ENCODE measurements around the gene BRD2.

BRD2 gene

DNA sequence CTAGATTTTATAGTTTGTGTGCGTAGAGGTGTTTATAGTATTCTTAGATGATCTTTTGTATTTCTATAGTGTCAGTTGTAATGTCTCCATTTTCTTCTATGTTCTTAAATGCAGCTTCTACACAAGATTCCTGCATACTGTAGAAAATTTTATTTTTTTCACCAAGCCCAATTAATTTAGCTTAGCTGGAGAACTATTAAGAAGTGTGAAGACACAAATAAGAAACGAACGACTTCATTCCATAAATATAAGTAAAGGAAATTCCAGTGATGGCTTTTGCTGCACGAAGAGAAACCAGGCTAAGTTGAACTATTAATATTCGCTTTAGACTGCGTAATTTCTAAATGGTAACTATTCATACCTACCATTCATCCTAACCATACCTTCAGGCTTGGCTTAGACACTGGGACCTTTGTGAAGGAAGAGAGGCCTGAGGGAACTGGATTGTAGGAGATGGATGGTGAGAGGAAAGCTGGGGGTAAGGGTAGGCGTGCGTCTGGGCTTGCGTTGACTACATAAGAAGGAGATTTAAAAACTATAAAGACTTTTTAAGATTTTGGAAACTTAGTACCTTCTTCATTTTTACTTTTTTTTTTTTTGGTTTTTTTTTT, 25.1 kb downstream of the BRD2 start:
- no peak for DNase-seq (ENCODE audit: low read depth, low spot score)

DNA sequence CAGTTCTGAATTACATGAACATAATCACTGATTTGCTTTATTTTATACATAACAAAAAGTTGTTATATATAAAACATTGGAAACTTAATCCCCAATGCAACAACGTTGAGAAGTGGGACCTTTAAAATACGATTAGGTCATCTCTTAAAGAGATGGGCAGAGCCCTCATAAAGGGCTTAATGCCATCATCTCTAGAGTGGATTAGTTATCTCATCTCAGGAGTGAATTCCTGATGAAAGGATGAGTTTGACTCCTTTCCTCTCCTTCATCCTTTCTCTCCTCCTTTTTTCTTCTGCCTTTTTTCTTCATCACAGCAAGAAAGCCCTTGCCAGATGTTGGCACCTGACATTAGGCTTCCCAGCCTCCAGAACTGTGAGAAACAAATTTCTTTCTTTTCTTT, 27.1 kb downstream of the BRD2 start:
- DNase-seq (ENCODE audit: low read depth, low spot score): no peak

DNA sequence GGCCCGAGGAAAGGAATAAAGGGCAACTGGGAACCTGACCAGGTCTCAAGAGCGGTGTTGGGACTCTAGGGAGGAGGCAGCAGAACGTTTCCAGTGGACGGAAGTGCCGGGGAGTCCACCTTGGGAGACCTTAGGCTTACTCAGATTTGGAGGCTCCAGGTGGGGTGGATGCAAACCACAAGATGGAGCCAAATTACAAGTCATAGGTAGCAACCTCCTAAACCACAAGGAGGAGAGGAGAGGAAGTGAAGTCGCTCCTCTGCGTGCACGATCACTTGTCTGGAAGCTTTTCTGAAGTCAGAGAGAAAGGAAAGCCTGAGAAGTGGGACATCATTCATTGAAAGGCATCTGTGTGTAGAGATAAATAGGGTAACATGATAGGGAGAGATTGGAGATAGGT, 31.7 kb downstream of the BRD2 start:
- no peak for DNase-seq (ENCODE audit: low read depth, low spot score)

DNA sequence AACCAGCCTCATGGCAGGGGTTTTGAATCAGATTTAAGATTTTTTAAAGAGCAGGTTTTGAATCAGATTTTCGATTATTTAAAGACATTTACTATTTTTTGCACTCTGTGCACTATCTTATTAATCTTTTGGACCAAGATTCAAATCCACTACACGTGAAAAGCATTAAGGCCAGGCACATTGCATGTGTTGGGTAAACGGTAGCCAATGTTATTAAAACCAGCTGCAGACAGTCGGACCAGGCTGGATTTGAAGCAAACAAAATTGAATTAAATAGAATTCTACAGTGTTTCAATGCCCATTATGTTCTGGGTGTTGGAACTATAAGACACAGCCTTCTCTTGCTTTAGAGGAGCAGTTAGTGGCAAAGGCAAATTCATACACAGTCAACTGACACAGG, 33.3 kb downstream of the BRD2 start:
- no peak for DNase-seq (ENCODE audit: low read depth, low spot score)

DNA sequence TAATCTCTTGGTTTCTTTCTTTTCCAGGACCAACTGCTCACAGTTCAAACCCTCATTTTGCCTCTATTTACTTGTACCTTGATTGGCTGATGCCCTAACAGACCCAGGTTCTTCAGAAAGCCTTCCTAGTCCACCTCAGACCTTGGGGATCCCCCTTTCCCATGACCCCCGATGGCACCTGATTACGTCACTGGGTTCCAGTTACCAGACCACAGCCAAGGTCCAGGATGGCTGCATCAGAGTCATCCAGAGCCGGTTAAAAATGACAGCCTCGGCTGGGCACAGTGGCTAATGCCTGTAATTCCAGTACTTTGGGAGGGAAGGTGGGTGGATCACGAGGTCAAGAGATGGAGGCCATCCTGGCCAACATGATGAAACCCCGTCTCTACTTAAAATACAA, 36.5 kb downstream of the BRD2 start:
- DNase-seq (ENCODE audit: low read depth, low spot score): no peak

DNA sequence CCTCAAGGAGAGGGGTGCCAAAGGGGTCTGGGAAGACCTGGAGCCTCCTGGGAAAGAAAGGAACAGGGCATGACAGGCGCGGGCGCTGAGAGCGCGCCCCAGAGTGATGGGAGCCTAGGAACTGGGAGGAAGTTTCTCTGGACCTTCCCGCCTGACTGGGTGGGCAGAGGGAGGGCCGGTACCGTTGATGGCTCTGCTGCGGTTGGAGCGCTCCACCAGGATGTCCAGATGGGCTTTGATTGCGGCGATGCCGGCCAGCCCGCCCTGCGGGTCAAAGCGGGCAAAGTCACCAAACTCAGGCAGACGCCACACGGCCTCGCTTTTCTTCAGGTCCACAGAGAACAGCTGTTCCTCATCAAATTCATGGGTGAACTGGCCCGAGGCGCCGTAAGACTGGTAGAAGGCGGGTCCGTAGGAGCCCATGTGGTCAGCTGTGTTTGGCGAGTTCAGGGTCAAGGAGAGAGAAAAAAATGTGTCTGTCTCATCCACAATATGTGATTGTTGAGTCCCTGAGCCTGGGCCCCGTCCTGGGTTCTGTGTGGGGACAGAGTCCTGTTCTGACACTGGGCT, 39.5 kb downstream of the BRD2 start:
- DNase-seq (ENCODE audit: low read depth, low spot score): no peak

DNA sequence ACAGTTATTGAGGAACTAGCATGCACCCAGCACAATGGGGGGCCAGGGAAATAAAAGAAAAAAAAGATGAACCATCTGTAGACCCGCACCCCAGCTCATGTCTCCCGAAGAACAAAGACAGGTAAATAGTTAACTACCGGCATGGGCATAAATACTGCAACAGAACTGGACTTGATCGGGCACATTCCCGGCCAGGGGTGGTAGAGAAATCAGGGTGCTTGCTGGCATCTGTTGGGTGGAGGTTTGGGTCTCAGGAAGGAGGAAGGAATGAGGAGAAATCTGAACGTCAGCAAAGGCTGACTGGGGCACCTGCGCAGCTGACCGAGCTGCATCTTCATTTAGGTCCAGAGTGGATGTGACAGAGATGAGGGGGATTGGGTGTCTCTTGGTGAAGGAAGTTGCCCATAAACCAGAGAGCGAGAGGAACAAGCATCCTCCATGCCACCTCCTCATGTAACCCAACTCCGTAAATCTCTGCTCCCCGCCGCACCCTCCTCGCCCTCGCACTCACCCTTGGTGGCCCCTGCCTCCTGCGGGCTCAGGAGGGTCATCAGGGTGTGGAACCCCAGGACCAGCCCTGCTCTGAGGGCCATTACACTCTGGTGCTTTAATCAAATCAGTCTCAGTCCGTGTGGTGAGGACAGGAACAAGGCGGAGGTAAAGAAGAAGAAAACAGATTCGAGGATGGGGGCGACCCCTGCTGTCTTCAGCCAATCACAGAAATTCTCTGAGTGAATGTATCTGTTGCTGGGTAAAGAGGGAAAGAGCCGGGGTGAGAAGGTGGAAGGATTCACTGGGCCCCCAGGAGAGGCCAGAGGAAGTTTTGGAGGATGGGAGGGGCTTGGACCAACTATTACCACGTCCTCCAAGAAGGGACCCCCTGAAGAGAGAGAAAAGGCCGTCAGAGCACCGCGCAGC, 40.8 kb downstream of the BRD2 start, which contains the start of gene HLA-DOA:
TSS of gene HLA-DOA (minus strand) at position 648 of the 918 bp plus-strand sequence.
- peak; percentile 16 for DNase-seq (ENCODE audit: low read depth, low spot score)

DNA sequence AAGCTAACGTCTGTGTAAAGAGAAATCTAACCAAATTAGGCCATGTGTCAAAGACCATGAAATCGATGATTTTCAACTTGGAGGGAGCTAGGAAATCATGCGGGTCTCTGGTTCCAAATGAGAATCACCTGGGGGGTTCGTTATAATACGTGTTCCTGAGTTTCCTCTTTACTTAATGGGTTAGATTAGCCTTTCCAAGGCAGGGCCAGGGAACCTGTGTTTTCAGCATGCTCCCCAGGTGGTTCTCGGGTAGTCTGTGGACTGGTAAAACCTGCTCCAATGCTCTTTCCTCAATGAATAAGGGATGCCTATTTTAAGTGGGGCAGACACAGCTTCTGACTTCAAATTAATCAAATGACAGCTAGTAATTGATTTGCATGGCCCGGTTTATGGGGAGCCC, 42.0 kb downstream of the BRD2 start:
- DNase-seq (ENCODE audit: low read depth, low spot score): no peak

DNA sequence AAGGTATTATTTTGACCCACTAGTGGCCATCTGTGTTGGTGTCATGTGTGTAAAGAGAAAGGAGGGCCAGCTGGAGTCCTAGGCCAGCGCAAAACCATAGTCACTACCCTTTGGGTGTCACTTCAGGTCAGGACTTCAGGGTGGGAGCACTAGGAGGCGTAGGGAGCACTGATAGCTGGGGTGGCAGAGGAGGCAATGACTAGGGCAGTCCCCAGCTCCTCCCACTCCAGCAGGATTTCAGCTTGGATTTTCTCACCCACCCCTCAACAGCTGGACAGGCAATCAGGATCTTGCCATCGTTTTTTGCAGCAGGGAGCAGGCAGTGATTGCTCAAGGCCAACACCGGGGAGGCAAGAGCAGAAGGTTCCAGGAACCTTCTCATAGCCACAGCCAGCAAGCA, 45.2 kb downstream of the BRD2 start:
- DNase-seq (ENCODE audit: low read depth, low spot score): no peak

DNA sequence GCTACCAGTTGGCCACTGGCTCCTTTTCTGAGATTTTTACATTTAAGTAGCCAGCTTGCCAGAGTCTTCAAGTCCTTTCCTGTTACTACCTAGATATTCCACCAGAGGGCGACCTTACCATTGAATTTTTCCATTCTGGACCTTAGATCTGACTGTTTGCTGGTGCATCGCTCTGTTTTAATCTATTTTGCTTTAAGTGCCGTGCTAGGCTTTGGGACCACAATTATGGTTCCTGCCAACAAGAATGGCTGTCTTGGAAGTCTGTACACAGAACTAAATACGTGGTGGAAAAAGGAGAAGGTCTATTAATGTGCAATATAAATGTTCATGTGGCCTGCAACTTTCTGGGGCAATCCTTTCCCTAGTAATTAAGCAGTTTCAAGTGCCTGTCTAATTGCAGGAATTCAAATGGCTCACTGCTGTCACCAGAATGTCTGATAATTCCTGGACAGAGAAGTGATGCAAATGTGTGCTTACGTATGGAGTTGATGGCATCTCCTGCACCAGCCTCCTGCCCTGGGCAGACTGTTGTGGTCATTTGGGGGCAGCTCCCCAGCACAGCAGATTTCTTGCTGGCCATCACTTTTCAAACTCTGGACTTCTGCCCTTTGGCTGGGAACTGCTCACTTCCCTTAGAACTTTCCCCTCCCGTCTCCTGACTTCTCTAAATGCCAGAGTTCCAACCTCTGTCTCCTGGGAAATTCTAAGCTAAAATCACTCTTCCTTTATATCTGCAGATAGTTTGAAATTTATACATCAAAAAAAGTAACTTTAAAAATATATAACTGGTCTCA, 46.6 kb downstream of the BRD2 start:
- peak; percentile 48 for DNase-seq (ENCODE audit: low read depth, low spot score)

DNA sequence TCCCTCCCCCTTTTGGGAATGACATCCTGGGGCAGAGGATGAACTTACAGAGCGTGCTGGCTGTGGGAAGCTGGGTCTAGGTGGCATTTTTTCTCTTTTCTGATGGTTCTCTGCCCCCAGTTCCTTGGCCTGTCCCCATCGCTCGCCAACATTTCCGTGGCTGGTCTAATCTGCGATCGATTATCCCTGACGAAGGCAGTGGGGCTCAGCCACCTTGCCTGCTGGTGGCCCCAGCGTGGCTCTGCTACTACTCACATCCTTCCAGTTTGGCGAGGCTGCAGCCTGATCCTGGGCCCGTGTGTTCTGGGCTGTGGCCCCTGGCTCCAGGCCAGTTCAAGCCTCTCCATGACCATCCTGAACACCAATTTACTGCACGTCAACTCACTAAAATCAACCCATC, 47.4 kb downstream of the BRD2 start:
- no peak for DNase-seq (ENCODE audit: low read depth, low spot score)

DNA sequence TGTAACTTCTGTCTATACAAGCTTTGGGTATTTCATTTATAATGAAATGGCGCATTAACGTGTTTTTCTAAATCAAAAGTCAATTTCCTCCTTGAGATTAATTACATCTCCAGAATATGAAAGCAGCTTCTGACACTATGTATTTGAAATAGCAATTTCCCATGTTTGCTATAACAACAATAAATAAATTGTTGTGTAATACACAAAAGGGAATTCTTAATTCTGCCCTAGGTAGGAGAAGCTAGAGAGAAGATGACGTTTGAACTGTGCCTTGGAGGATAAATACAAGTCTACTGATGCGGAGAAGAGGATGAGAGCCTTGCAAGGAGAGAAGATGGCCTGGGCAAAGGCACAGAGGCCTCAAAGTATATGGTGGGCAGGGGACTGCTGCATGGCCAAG, 48.6 kb downstream of the BRD2 start:
- no peak for DNase-seq (ENCODE audit: low read depth, low spot score)

DNA sequence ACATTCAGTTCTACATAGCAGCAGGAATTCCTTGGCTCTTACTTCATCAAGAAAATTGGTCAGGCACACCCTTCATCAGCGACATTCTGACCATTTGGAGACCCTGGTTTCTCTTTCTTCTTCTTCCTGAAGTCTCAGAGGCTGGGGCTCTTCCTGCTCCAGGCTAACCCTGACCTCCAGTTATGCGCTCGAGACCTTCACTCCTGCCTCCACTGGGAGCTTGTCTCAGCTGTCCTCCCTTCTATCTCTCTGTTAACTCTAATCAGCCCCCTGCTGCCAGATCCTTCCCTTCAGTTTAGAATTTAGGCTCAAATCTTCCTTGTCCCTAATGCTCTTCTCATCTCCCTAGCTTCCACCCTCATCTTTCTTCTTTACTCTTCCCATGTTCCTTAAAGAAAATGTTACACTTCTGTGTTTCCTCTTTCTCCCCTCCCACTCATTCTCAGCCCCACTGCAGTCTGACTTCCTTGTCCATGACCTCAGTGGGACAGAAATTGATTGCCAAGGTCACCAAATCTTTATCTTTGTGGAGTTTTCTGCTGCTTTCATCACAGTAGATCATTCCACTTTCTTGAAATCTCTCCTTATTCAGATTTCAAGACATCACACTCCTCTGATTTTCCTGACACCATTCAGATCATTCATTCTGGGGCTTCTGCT, 49.4 kb downstream of the BRD2 start:
- DNase-seq (ENCODE audit: low read depth, low spot score): no peak

DNA sequence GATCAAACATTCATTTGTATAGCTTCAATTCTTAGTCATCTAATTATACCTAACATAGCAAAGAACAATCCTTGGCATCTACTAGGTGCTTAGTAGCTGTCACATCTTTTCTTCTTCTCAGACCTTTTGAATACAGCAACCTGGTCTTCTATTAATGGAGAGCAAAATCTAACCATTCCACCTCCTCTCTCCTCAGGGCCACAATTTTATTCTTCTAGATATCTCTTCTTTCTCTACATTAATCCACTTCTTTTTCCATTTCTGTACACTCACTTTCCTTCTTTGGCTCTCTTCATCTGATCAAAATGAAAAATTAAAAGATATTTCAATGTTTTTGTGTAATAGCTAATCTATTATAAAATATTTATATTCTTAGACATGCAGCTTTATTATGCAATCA, 50.0 kb downstream of the BRD2 start:
- DNase-seq (ENCODE audit: low read depth, low spot score): no peak

DNA sequence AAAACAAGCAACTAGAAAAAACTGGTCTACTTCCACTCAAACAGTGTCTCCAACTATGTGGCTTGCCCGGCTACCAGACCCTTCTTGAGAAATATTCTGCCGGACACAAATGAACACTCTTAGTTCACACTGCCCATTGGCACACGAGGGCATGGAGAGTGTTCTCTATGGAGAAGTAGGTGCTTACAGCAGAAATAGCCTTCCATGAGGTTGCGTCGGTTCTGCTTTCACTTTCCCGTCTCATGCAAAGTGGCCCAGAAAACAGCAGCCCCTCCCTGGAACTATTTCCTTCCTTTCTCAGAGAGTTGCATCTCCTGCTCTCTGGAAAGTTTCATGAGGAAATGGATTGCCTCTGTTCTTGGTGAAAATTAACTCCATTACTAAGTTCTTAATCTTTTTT, 50.5 kb downstream of the BRD2 start:
- DNase-seq (ENCODE audit: low read depth, low spot score): no peak

DNA sequence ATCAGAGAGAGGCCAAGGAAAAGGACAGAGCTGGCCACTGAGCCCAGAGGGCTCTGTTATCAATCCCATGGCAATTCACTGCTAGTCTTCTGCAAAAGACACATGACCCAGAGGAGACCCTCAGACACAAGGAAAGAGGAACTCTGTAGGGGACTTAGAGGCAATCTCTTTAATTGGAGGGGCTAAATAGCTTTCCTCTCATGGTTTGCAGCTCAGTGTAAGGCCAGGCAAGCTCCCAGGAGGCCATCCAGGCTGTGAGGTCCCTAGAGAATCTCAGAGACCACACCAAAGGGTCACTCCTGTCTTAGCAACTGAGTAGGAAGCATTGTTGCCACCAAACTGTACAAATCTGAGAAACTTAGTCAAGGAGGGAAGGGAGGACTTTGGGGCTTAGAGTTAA, 51.0 kb downstream of the BRD2 start:
- DNase-seq (ENCODE audit: low read depth, low spot score): no peak

DNA sequence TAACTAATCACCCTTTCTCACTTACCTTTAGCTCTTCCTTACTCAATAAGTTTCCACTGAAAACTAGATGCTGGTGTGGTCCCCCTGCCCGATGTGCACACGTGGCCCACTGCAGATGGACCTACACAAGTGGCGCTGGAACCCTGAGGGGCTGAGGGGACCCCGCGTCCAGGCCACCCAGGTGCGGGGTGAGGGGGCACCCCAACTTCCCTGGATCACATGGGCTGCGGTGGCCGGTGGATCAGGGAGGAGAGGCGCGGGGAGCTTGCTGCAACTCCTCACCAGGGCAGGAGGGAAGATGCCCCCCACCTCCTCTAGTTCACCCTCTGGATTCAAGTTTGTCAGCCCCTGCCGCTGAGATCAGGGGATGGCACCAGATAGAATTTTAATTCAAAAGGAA, 53.5 kb downstream of the BRD2 start:
- DNase-seq (ENCODE audit: low read depth, low spot score): no peak

DNA sequence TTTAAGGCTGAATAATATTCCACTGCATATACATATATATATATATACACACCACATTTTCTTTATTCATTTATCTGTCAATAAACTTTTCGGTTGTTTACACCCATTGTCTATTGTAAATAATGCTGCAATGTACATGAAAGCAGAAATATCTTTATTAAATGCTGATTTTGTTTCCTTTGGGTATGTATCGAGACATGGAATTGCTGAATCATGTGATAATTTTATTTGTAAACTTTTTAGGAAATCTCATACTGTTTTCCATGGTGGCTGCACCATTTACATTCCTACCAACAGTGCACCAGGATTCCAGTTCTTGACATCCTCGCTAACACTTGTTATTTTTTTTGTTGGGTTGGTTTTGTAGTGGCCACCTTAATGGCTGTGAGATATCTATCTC, 55.1 kb downstream of the BRD2 start:
- no peak for DNase-seq (ENCODE audit: low read depth, low spot score)

DNA sequence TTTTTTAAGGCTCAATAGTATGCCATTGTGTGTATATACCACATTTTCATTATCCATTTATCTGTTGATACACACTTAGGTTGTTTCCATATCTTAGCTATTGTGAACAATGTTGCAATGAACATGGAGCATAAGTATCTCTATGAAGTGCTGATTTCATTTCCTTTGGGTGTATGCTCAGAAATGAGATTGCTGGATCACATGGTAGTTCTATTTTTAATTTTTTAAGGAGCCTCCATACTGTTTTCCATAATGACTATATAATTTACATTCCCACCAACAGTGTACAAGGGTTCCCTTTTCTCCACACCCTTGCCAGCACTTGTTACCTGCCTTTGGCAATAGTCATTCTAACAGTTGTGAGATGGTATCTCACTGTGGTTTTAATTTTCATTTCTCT, 56.1 kb downstream of the BRD2 start:
- no peak for DNase-seq (ENCODE audit: low read depth, low spot score)

DNA sequence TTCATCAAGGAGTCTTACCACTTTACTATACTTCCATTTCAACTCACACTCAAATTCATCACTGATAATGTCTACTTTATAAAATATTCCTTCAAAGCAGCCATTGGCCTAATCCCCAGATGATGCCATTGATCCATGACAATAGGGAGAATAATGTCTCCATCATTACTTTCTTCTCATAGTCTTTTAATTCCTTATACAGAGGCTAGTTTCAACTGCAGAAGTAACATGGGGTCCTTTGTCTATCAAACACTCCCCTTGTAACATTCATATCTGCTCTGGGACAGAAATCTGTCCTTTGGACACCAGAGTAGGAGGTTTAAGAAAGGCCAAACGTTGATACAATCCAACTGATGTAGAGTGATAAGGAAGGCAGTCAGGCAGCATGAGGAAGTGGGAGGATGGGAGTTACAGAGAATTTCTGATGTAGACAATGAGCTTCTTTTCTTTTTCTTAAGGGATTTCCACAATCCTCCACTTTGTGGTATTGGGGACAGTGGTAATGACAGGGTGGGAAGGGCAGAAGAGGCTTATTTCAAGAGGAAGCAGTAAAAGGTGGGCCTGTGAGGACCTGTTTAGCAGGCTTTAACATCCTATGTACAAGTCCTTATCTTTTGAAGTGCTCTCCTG, 59.9 kb downstream of the BRD2 start:
- no peak for DNase-seq (ENCODE audit: low read depth, low spot score)
